GM21515 (cell line): ENCODE results near the gene HGS.
"Not testable (repeated sequence)": the region's sequence is repeated elsewhere in the genome, so short reads cannot be mapped to it uniquely, and the experiment has no call there.

ENCODE experiments used
- ATAC-seq: cut with Tn5 transposase; IDR thresholded peaks from one replicate; pipeline ENCODE4 v1.9.1; 2021; ENCODE audit not compliant: unreplicated experiment

The HGS gene

GRCh38 chr17:81655378-81656117 lies 28.3 kb upstream of the HGS start:
- no peak for ATAC-seq

- no peak for ATAC-seq
Observed at GRCh38 chr17:81656118-81656743, 27.6 kb upstream of the HGS start, which contains the start of gene PDE6G. PDE6G (minus strand) TSS chr17:81656542; CDS start chr17:81653305, 3,237 bp downstream.

- no peak for ATAC-seq
Observed at GRCh38 chr17:81656835-81657234, 27.0 kb upstream of the HGS start.

GRCh38 chr17:81659038-81659437 lies 24.8 kb upstream of the HGS start:
- ATAC-seq = no peak

GRCh38 chr17:81660441-81660840 lies 23.4 kb upstream of the HGS start:
- no peak for ATAC-seq

GRCh38 chr17:81662002-81662401 lies 21.8 kb upstream of the HGS start:
- no peak for ATAC-seq

- ATAC-seq = no peak
Observed at GRCh38 chr17:81664051-81664470, 19.8 kb upstream of the HGS start.

- ATAC-seq = peak; percentile 7
Observed at GRCh38 chr17:81665205-81666091, 18.4 kb upstream of the HGS start.

- no peak for ATAC-seq
Observed at GRCh38 chr17:81666092-81666341, 17.8 kb upstream of the HGS start.

- ATAC-seq = peak; percentile 86
Observed at GRCh38 chr17:81666342-81667191, 17.2 kb upstream of the HGS start, which contains the start of the genes CCDC137 and OXLD1. CCDC137 (plus strand) TSS chr17:81666737; CDS start chr17:81666767, 30 bp downstream. OXLD1 (minus strand) TSS chr17:81666605; CDS start chr17:81666577, 28 bp downstream.

- ATAC-seq = no peak
Observed at GRCh38 chr17:81667754-81668153, 16.1 kb upstream of the HGS start.

GRCh38 chr17:81672504-81672903 lies 11.3 kb upstream of the HGS start:
- ATAC-seq = no peak

GRCh38 chr17:81672954-81673353 lies 10.9 kb upstream of the HGS start:
- ATAC-seq = no peak

GRCh38 chr17:81673561-81674258 lies 10.1 kb upstream of the HGS start:
- ATAC-seq = no peak

GRCh38 chr17:81675515-81676221 lies 8.1 kb upstream of the HGS start:
- not testable (repeated sequence) for ATAC-seq

- no peak for ATAC-seq
Observed at GRCh38 chr17:81676906-81677305, 6.9 kb upstream of the HGS start.

- no peak for ATAC-seq
Observed at GRCh38 chr17:81680150-81680549, 3.7 kb upstream of the HGS start.

GRCh38 chr17:81681672-81682071 lies 2.1 kb upstream of the HGS start:
- no peak for ATAC-seq

GRCh38 chr17:81682565-81683207 lies 1.1 kb upstream of the HGS start:
- no peak for ATAC-seq
